H1 (cell line): Measurements from ENCODE around the gene RWDD1. TPM values are rescaled to one million over a fixed set of nuclear protein-coding genes. Genes with fewer than 3 reads are reported as not detected.

Experiments
- CTCF ChIA-PET: fragments of 300-600 bp; sonication (Branson Sonifier 250); formaldehyde crosslinking; loops from one replicate; lab custom pipeline; 2021; ENCODE audit not compliant: partially characterized antibody; lab: Charles Lee
- POLR2A ChIA-PET: fragments of 300-600 bp; sonication (Branson Sonifier 250); formaldehyde crosslinking; loops from one replicate; lab custom pipeline; 2021; ENCODE audit warnings: inconsistent platforms; ENCODE audit not compliant: partially characterized antibody; lab: Charles Lee
- DNase-seq, 2 experiments: peaks; one replicate each; pipeline versions ENCODE4 v3.0.0 to v3.0.0-alpha.2; 2010 to 2022; ENCODE audit warnings: low spot score in 2 of 2, low read depth in 1 of 2, mixed read lengths in 1 of 2
- FAIRE-seq: peaks from 2 replicates; lab custom pipeline; 2011; peaks lifted over from hg19 to GRCh38; lab: Jason Lieb, UNC
- H2AFZ ChIP-seq: 2 replicates; pipeline ENCODE4 v1.8.1; 2012; ENCODE audit warnings: low read length, inconsistent platforms
- H2AK5ac ChIP-seq: 2 replicates; pipeline ENCODE4 v1.6.1; 2013; ENCODE audit warnings: low read depth, low read length
- H2BK120ac ChIP-seq: replicated peaks from 2 replicates; pipeline ENCODE3; 2013; ENCODE audit warnings: low read depth, low read length, inconsistent platforms
- H2BK12ac ChIP-seq: 2 replicates; pipeline ENCODE4 v1.6.1; 2013; ENCODE audit warnings: low read depth, low read length
- H2BK15ac ChIP-seq: 2 replicates; pipeline ENCODE4 v1.6.1; 2013; ENCODE audit warnings: low read length
- H2BK20ac ChIP-seq: 2 replicates; pipeline ENCODE4 v1.6.1; 2013; ENCODE audit warnings: low read length
- H2BK5ac ChIP-seq: 2 replicates; pipeline ENCODE4 v1.6.1; 2013; ENCODE audit warnings: low read depth, low read length
- H3K14ac ChIP-seq: 2 replicates; pipeline ENCODE4 v1.6.1; 2013; ENCODE audit warnings: inconsistent platforms; ENCODE audit not compliant: insufficient read length
- H3K18ac ChIP-seq: 2 replicates; pipeline ENCODE4 v1.6.1; 2013; ENCODE audit warnings: low read length; ENCODE audit errors: extremely low read depth
- H3K23ac ChIP-seq: 2 replicates; pipeline ENCODE4 v1.6.1; 2013; ENCODE audit warnings: inconsistent platforms; ENCODE audit not compliant: insufficient read length
- H3K23me2 ChIP-seq: 2 replicates; pipeline ENCODE4 v1.6.1; 2013; ENCODE audit warnings: low read depth, low read length
- H3K27ac ChIP-seq: 2 replicates; pipeline ENCODE4 v1.6.1; 2011; ENCODE audit warnings: low read depth, low read length, inconsistent platforms
- H3K27me3 ChIP-seq, 4 experiments: replicated peaks in 1 of 4; 1 replicate in 1 of 4; 2 replicates in 3 of 4; pipeline versions ENCODE4 v1.6.1 to v1.8.1; 2011 to 2013; ENCODE audit warnings: low read length in 3 of 4, mild to moderate bottlenecking in 3 of 4, inconsistent platforms in 2 of 4, mixed read lengths in 2 of 4, moderate library complexity in 1 of 4; ENCODE audit not compliant: control insufficient read depth in 3 of 4, insufficient read depth in 3 of 4; ENCODE audit errors: extremely low read depth in 1 of 4
- H3K36me3 ChIP-seq, 4 experiments: 2 replicates each; pipeline versions ENCODE4 v1.6.1 to v1.8.1; 2011 to 2013; ENCODE audit warnings: mild to moderate bottlenecking in 4 of 4, low read length in 3 of 4, moderate library complexity in 2 of 4, control low read depth in 1 of 4, inconsistent platforms in 1 of 4; ENCODE audit not compliant: insufficient read depth in 4 of 4, control insufficient read depth in 2 of 4
- H3K4ac ChIP-seq: replicated peaks from 2 replicates; pipeline ENCODE3; 2013; ENCODE audit warnings: low read length, low read depth, mixed read lengths, inconsistent platforms; ENCODE audit not compliant: insufficient read length
- H3K4me1 ChIP-seq, 4 experiments: replicated peaks in 1 of 4; 1 replicate in 1 of 4; 2 replicates in 3 of 4; pipeline versions ENCODE4 v1.6.1 to v1.8.1; 2011 to 2013; ENCODE audit warnings: low read length in 3 of 4, inconsistent platforms in 2 of 4, mixed read lengths in 1 of 4; ENCODE audit not compliant: insufficient read depth in 4 of 4, control insufficient read depth in 3 of 4
- H3K4me2 ChIP-seq, 2 experiments: 2 replicates each; pipeline versions ENCODE4 v1.6.1 to v1.8.1; 2011 to 2013; ENCODE audit warnings: low read depth in 2 of 2, low read length in 2 of 2, control low read depth in 1 of 2, inconsistent platforms in 1 of 2, mild to moderate bottlenecking in 1 of 2; ENCODE audit not compliant: insufficient read depth in 1 of 2
- H3K4me3 ChIP-seq, 4 experiments: fragments of 200-600, 300-600 bp in 1 of 4; sonication (generic), shearing (Covaris generic), sonication (Bioruptor Twin) in 1 of 4; 2 replicates each; pipeline versions ENCODE4 v1.5.1 to v1.8.1; 2011 to 2016; ENCODE audit warnings: low read length in 4 of 4, low read depth in 3 of 4, control low read depth in 2 of 4, inconsistent platforms in 2 of 4, mild to moderate bottlenecking in 2 of 4, mixed read lengths in 1 of 4, moderate library complexity in 1 of 4; ENCODE audit not compliant: insufficient read depth in 2 of 4; ENCODE audit errors: extremely low read depth in 1 of 4
- H3K56ac ChIP-seq: replicated peaks from 2 replicates; pipeline ENCODE3; 2013; ENCODE audit warnings: low read depth, mild to moderate bottlenecking, mixed read lengths, low read length, inconsistent platforms; ENCODE audit not compliant: insufficient read length
- H3K79me1 ChIP-seq: 2 replicates; pipeline ENCODE4 v1.6.1; 2013; ENCODE audit warnings: low read depth, low read length, control low read depth
- H3K79me2 ChIP-seq, 2 experiments: 2 replicates each; pipeline versions ENCODE4 v1.6.1 to v1.8.1; 2012 to 2013; ENCODE audit warnings: low read length in 2 of 2, mild to moderate bottlenecking in 2 of 2, inconsistent platforms in 1 of 2; ENCODE audit not compliant: insufficient read depth in 2 of 2, control insufficient read depth in 1 of 2
- H3K9ac ChIP-seq, 4 experiments: replicated peaks in 1 of 4; 1 replicate in 1 of 4; 2 replicates in 3 of 4; pipeline versions ENCODE4 v1.6.1 to v1.8.1; 2011 to 2013; ENCODE audit warnings: low read depth in 3 of 4, low read length in 3 of 4, control low read depth in 2 of 4, mild to moderate bottlenecking in 2 of 4, moderate library complexity in 2 of 4, inconsistent platforms in 1 of 4; ENCODE audit errors: extremely low read depth in 1 of 4
- H3K9me3 ChIP-seq, 2 experiments: 2 replicates each; pipeline versions ENCODE4 v1.6.1 to v1.8.1; 2012 to 2013; ENCODE audit warnings: mild to moderate bottlenecking in 2 of 2, moderate library complexity in 2 of 2, control low read depth in 1 of 2, inconsistent platforms in 1 of 2, low read depth in 1 of 2, low read length in 1 of 2, mixed read lengths in 1 of 2; ENCODE audit not compliant: insufficient read depth in 2 of 2
- H4K20me1 ChIP-seq, 2 experiments: replicated peaks in 1 of 2; 2 replicates each; pipeline versions ENCODE3 to v1.8.1; 2011 to 2013; ENCODE audit warnings: inconsistent platforms in 2 of 2, low read length in 2 of 2, mild to moderate bottlenecking in 1 of 2; ENCODE audit not compliant: insufficient read depth in 2 of 2, control insufficient read depth in 1 of 2
- H4K5ac ChIP-seq: 2 replicates; pipeline ENCODE4 v1.6.1; 2013; ENCODE audit warnings: low read length, low read depth, mixed read lengths, inconsistent platforms; ENCODE audit not compliant: insufficient read length
- H4K8ac ChIP-seq: 2 replicates; pipeline ENCODE4 v1.8.0; 2013; ENCODE audit warnings: mild to moderate bottlenecking, moderate library complexity, low read length, inconsistent platforms; ENCODE audit not compliant: insufficient read depth; ENCODE audit errors: extremely low read depth
- H4K91ac ChIP-seq: replicated peaks from 2 replicates; pipeline ENCODE3; 2013; ENCODE audit warnings: low read length, mixed read lengths, inconsistent platforms; ENCODE audit not compliant: insufficient read length
- BRCA1 ChIP-seq: IDR thresholded peaks from 2 replicates; pipeline ENCODE4 v1.6.1; 2012; ENCODE audit warnings: low read depth, low read length, improper control_type of control experiment
- CREB1 ChIP-seq: IDR thresholded peaks from 2 replicates; pipeline ENCODE4 v1.6.1; 2012; ENCODE audit warnings: inconsistent platforms
- HDAC2 ChIP-seq, 2 experiments: fragments of 300-600 bp in 1 of 2; sonication (generic) in 1 of 2; IDR thresholded peaks; 2 replicates each; pipeline ENCODE4 v1.6.1; 2011 to 2012; ENCODE audit warnings: low read depth in 2 of 2, low read length in 2 of 2, mild to moderate bottlenecking in 2 of 2, moderate library complexity in 2 of 2, borderline replicate concordance in 1 of 2, inconsistent platforms in 1 of 2
- NANOG ChIP-seq: IDR thresholded peaks from 2 replicates; pipeline ENCODE4 v1.6.1; 2011; ENCODE audit warnings: low read length, low read depth, mild to moderate bottlenecking, inconsistent platforms; ENCODE audit not compliant: insufficient read depth, poor library complexity, severe bottlenecking
- RNF2 ChIP-seq: fragments of 200-900, 300-1000 bp; sonication (generic); IDR thresholded peaks from 2 replicates; pipeline ENCODE4 v1.7.1; 2016; ENCODE audit warnings: borderline replicate concordance, low read depth, mild to moderate bottlenecking, antibody characterized with exemption, low read length; ENCODE audit not compliant: poor library complexity, severe bottlenecking; ENCODE audit errors: missing control alignments
- SRF ChIP-seq: IDR thresholded peaks from 2 replicates; pipeline ENCODE4 v1.6.1; 2011; ENCODE audit warnings: mild to moderate bottlenecking, low read depth, low read length, moderate library complexity
- TAF1 ChIP-seq: IDR thresholded peaks from 2 replicates; pipeline ENCODE4 v1.6.1; 2011; ENCODE audit warnings: mild to moderate bottlenecking, low read depth, low read length
- WGBS, 2 experiments: shearing (Covaris generic) in 1 of 2; methylation state at CpG; one replicate each; pipeline versions ENCODE4 v1.1.6 to v1.1.7; 2013 to 2015; ENCODE audit warnings: low lambda C conversion rate in 2 of 2, mixed read lengths in 2 of 2, inconsistent platforms in 1 of 2, low coverage in 1 of 2, missing lambda C conversion rate in 1 of 2; ENCODE audit not compliant: insufficient replicate concordance in 2 of 2, insufficient coverage in 1 of 2, insufficient read length in 1 of 2; ENCODE audit errors: extremely low coverage in 1 of 2, missing lambda C conversion rate in 1 of 2; 5-methylcytosine and 5-hydroxymethylcytosine counted together
- polyA plus RNA-seq, 7 experiments: library from polyadenylated mRNA; depleted of rRNA in 3 of 7; stranded (reverse) in 5 of 7; unstranded in 2 of 7; fragments of >200 nt in 5 of 7; fragments of 200-250 nt in 2 of 7; gene quantifications; 1 replicate in 5 of 7; 2 replicates in 1 of 7; 4 replicates in 1 of 7; pipeline versions ENCODE4 v1.2.1 to v1.2.3, GENCODE V29; 2011 to 2013; ENCODE audit warnings: missing spikeins in 2 of 7, mixed read lengths in 2 of 7
- total RNA-seq: library from RNA; stranded (reverse); fragmentation: NEBNext Ultra II Directional; extraction: Animal tissue kit (Norgen Biotek cat#: 25700); gene quantifications from 2 replicates; pipeline ENCODE4 v1.2.1, GENCODE V29; 2021

The RWDD1 gene
- total and polyA plus RNA-seq, 2 of the 8 experiments (the other 6 are each of a cell fraction or from before 2014, with no cell fraction given) = 19.5 to 35.2 TPM

DNA sequence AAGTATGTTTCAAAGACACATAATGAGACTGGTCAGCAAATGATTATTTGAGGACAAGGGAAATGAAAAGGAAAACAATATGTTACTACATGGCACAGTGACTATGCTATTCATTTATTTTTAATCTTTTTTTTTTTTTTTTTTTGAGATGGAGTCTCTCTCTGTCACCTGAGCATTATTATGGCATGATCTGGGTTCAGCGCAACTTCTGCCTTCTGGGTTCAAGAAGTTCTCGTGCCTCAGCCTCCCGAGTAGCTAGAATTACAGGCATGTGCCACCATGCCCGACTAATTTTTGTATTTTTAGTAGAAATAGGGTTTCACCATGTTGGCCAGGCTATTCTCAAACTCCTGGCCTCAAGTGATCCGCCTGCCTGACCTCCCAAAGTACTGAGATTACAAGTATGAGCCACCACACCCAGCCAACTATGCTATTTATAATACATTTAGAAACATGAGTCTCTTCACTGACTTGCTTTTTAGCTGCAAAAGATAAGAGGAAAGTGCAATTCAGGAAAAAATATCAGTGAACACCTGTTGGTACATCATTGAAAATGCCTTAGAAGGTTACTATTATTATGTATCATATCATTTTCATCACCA, 14.4 kb upstream of the RWDD1 start:
- H3K9me3 ChIP-seq = no peaks in the 10 kb centered on the region
- DNase-seq (no peak), FAIRE-seq (no peak)
- no peak overlapping the region for H2BK15ac ChIP-seq
- no peak overlapping the region for H3K4me2 ChIP-seq
- H3K36me3 ChIP-seq = no peaks in the 10 kb centered on the region
- no peaks in the 10 kb centered on the region for H3K23me2 ChIP-seq
- ChIA-PET POLR2A (interaction anchor here (3.1 kb wide), 1 partner anchor 277 kb away, joined by 16 read pairs; the partner anchor contains the start of gene TSPYL1), CTCF (interaction anchor here (0.6 to 6.7 kb wide), 6 partner anchors 14 to 289 kb away, joined by 3 to 59 read pairs (median 8); partner anchors contain the start of genes RSPH4A and RWDD1)
- no peak overlapping the region for H4K5ac ChIP-seq
- no peak overlapping the region for H2AK5ac ChIP-seq
- H3K56ac ChIP-seq = no peak overlapping the region
- no peak overlapping the region for H3K14ac ChIP-seq
- H4K20me1 ChIP-seq = no peaks in the 10 kb centered on the region
- WGBS, 2 experiments = 87% methylated on average over 5 of the region's 5 CpGs; no CpG with 5 or more reads in 1 of the 2 experiments
- H3K27ac ChIP-seq = no peak overlapping the region
- no peak overlapping the region for H4K91ac ChIP-seq
- H2BK5ac ChIP-seq = no peak overlapping the region
- H3K9ac ChIP-seq = no peak overlapping the region
- H3K4ac ChIP-seq = no peak overlapping the region
- no peaks in the 10 kb centered on the region for H3K79me2 ChIP-seq
- no peak overlapping the region for H4K8ac ChIP-seq
- H3K4me3 ChIP-seq = no peak overlapping the region
- H2BK12ac ChIP-seq = no peak overlapping the region
- H3K79me1 ChIP-seq = no peaks in the 10 kb centered on the region
- H3K23ac ChIP-seq = no peak overlapping the region
- H3K4me1 ChIP-seq = no peaks in the 10 kb centered on the region
- no peak overlapping the region for H2AFZ ChIP-seq
- no peaks in the 10 kb centered on the region for H3K27me3 ChIP-seq
- H3K18ac ChIP-seq = no peak overlapping the region
- H2BK20ac ChIP-seq = no peak overlapping the region
- no peak overlapping the region for H2BK120ac ChIP-seq
- TF ChIP-seq CREB1 (no peak), HDAC2 (IDR thresholded peaks at IDR 0.05; ENCODE audit: borderline replicate concordance in 1 of 2, low read depth in 2 of 2, low read length in 2 of 2) (no peak), SRF (no peak), RNF2 (no peak), BRCA1 (no peak), NANOG (no peak), TAF1 (no peak)
